Mesothelial cell of epicardium (in vitro differentiated cells): ENCODE data around the gene GNAI3. TPM values are rescaled to one million over a fixed set of nuclear protein-coding genes. Genes with fewer than 3 reads are reported as not detected.
A peak's percentile ranks its signal among the peaks of the same experiment; 100 is the strongest.

Experiments used
- DNase-seq, 2 experiments: peaks; one replicate each; pipeline ENCODE4 v3.0.0; 2021; ENCODE audit warnings: low spot score in 2 of 2; ENCODE audit not compliant: unreplicated experiment in 2 of 2
- H3K27ac Mint-ChIP-seq: 2 replicates; pipeline ENCODE4 v1.8.0; 2021; ENCODE audit warnings: mixed read lengths
- H3K27me3 Mint-ChIP-seq: 2 replicates; pipeline ENCODE4 v1.8.0; 2021; ENCODE audit warnings: low read depth, mixed read lengths
- H3K36me3 Mint-ChIP-seq: 2 replicates; pipeline ENCODE4 v1.8.0; 2021; ENCODE audit warnings: mixed read lengths
- H3K4me1 Mint-ChIP-seq: 2 replicates; pipeline ENCODE4 v1.8.0; 2021; ENCODE audit warnings: mixed read lengths
- H3K4me3 Mint-ChIP-seq: 2 replicates; pipeline ENCODE4 v1.8.0; 2021; ENCODE audit warnings: mild to moderate bottlenecking, moderate library complexity, mixed read lengths
- H3K9me3 Mint-ChIP-seq: 2 replicates; pipeline ENCODE4 v1.8.0; 2021; ENCODE audit warnings: mixed read lengths
- CTCF ChIP-seq: fragments of 200-600 bp; sonication (generic); IDR thresholded peaks from one replicate; pipeline ENCODE4 v1.5.0; 2021; ENCODE audit warnings: antibody characterized with exemption; ENCODE audit not compliant: unreplicated experiment
- total RNA-seq: library from RNA; stranded (reverse); gene quantifications from 3 replicates; pipeline ENCODE4 v1.2.1, GENCODE V29; 2021

The GNAI3 gene
- 7.8 to 8.2 TPM (median 8.2 TPM) in 3 replicates for total RNA-seq

GRCh38 chr1:109548321-109549267 lies at the start of gene GNAI3:
Gene GNAI3 (plus strand): TSS chr1:109548615. CDS start chr1:109548721, 106 bp downstream.
- H3K27me3 Mint-ChIP-seq, result peaks cover 3% of the 10 kb centered on the region
- H3K27ac Mint-ChIP-seq, result peak within 1 kb of the TSS; percentile 100
- no peaks in the 10 kb centered on the region for H3K9me3 Mint-ChIP-seq
- peak; percentile 73 to 90 for DNase-seq
- TF ChIP-seq CTCF, result no peak
- peak within 1 kb of the TSS; percentile 97 for H3K4me3 Mint-ChIP-seq
- peaks cover 1% of the 10 kb centered on the region for H3K36me3 Mint-ChIP-seq
- peaks cover 38% of the 10 kb centered on the region for H3K4me1 Mint-ChIP-seq

- H3K4me3 Mint-ChIP-seq, result no peak overlapping the region
- no peaks in the 10 kb centered on the region for H3K27me3 Mint-ChIP-seq
- DNase-seq, result no peak
- H3K27ac Mint-ChIP-seq, result no peak overlapping the region
- no peaks in the 10 kb centered on the region for H3K36me3 Mint-ChIP-seq
- TF ChIP-seq CTCF, result no peak
- no peaks in the 10 kb centered on the region for H3K9me3 Mint-ChIP-seq
- H3K4me1 Mint-ChIP-seq, result peaks cover 27% of the 10 kb centered on the region
Measured at GRCh38 chr1:109499081-109499480, 49.3 kb upstream of the GNAI3 start.

GRCh38 chr1:109499661-109500536 lies 48.5 kb upstream of the GNAI3 start:
- no peak overlapping the region for H3K4me3 Mint-ChIP-seq
- peak overlapping the region; percentile 50 for H3K27ac Mint-ChIP-seq

GRCh38 chr1:109500941-109501381 lies 47.5 kb upstream of the GNAI3 start:
- TF ChIP-seq CTCF, result no peak
- Mint-ChIP-seq H3K27ac (no peak overlapping the region), H3K4me1 (peaks cover 21% of the 10 kb centered on the region), H3K4me3 (no peak overlapping the region), H3K9me3 (no peaks in the 10 kb centered on the region), H3K36me3 (no peaks in the 10 kb centered on the region), H3K27me3 (no peaks in the 10 kb centered on the region)
- DNase-seq, result no peak

More at GRCh38 chr1:109499661-109500536, 48.5 kb upstream of the GNAI3 start:
- no peak for DNase-seq
- TF ChIP-seq CTCF, result no peak
- H3K27me3 Mint-ChIP-seq, result no peaks in the 10 kb centered on the region
- H3K4me1 Mint-ChIP-seq, result peaks cover 21% of the 10 kb centered on the region
- H3K36me3 Mint-ChIP-seq, result no peaks in the 10 kb centered on the region
- H3K9me3 Mint-ChIP-seq, result no peaks in the 10 kb centered on the region

- H3K36me3 Mint-ChIP-seq, result no peaks in the 10 kb centered on the region
- DNase-seq, result no peak
- H3K27ac Mint-ChIP-seq, result peak overlapping the region; percentile 51
- no peak for TF ChIP-seq CTCF
- H3K4me1 Mint-ChIP-seq, result peaks cover 21% of the 10 kb centered on the region
- H3K9me3 Mint-ChIP-seq, result no peaks in the 10 kb centered on the region
- H3K4me3 Mint-ChIP-seq, result no peak overlapping the region
- no peaks in the 10 kb centered on the region for H3K27me3 Mint-ChIP-seq
Measured at GRCh38 chr1:109501644-109502363, 46.6 kb upstream of the GNAI3 start.
